GM21786 (cell line): Measurements from ENCODE around the gene SYDE1.

ENCODE experiments used
- ATAC-seq: cut with Tn5 transposase; IDR thresholded peaks from one replicate; pipeline ENCODE4 v1.9.1; 2021; ENCODE audit not compliant: unreplicated experiment

Gene SYDE1

DNA sequence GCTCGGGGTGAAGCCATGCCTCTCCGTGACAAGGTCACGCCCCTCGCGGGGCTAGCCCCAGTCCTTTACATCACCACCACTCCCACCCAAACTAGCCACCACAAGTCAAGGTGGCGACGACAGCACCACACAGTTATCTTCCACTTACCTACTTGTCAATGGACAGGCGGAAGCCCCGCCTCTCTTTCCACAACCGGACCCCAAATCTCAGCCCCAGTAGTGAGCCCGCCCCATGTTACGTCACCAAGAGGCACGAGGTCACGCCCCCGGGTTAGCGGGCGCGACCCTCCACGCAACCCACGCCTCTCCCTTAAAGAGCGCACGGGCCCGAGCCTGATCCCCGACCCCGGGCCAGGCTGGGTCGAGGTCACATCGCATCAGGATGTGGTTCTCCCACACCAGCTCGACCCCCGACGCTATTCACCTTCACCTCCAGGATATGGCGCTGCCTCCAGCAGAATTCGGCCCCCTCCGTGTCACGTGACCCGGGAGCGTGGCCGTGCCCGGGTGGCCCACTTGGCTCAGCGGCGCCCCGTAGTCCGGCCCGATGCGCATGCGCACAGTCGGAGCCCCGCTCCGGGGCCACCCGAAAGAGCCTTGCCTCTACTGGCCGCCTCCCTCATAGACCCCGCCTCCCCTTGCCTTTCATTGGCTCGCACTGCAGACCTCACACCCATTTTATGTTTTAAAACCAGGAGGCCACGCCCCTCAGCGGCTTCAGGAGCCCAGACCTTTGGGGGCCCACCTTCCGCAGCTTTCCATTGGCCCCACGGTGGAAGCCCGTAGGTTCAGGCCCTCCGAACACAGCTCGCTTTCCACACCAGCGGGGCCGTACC lies 18.2 kb downstream of the SYDE1 start:
- ATAC-seq, result peak; percentile 82

DNA sequence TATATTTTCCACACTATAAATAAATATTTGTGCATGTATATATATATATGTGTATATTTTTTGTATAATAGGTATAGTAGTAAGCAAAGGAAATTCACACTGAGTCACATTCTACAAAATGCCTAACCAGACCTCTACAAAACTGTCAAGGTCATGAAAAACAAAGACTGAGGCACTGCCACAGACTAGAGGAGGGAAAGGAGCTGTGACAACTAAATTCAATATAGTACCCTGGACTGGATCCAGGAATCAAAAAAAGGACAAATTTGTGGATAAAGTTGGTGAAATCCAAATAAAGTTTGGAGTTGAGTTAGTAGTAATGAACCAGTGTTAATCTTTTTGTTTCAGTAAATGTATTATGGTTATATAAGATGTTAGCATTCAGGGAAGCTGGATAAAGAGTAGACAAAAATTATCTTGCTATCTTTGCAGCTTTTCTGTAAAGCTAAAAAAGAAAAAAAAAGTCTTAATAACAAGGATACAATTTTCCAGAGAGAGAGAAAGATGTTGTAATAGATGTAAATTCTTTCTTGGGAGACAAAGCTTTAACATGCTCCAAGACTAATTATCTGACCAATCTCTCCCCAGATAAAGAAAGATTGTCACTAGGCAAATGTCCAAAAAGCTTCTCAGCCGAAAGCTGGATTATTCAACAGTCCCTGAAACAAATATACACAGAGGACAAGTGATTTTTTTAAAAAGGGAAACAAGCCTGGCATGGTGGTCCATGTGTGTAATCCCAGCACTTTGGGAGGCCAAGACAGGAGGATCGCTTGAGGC lies 19.1 kb downstream of the SYDE1 start:
- no peak for ATAC-seq

DNA sequence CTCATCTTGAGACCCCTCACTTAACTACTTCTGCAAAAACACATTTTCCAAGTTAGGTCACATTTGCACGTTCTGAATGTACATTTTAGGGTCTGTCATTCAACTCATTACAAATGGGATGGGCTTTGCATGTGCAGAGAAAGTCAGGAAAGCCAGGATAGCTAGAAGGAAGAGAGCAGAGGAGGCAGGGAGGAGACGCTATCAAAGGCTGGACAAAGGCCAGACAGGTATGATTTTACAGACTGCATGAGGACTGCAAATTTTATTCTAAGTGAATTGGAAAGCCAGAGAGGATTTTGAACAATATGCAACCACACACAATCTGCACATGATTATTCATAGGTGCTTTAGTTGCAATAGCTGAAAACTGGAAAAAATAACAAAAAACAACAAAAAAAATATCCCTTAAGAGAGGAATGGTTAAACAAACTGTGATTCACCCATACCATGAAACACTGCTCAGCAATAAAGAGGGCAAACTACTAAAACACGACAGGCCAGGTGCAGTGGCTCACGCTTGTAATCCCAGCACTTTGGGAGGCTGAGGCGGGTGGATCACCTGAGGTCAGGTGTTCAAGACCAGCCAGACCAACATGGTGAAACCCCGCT lies 21.1 kb downstream of the SYDE1 start:
- ATAC-seq, result no peak

DNA sequence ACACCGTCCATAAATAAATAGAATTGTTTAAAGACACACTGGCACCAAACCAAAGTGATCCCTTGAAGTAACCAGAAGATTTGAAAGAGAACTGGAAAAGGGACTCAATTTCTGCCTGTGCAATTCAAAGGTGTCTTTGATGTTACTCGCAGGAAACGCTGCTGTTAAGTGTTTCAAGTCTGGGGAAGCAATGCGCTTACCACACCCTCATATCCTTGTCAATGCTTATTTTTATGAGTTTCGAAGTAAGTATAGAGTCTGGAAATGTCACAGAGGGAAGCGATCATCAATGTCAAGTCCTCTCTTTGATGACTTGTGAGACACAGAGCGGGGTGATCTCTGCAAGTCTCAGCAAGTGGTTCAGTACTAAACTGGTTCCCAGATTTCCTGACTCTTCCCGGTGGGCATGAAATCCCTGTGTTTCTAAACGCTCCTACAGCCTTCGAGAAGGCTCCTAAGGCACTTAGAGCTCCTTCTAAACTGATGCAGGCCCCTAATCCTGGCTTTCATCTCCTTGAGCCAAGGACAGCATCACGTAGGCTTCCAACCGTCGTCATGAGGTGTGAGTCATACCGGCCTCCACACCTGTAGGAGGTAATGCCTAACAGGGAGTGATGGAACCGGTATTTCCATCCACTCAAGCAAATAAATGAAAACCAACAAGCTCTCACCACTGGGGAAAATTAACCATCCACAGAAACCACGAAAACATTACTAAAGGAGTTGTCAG lies 22.8 kb downstream of the SYDE1 start:
- no peak for ATAC-seq

DNA sequence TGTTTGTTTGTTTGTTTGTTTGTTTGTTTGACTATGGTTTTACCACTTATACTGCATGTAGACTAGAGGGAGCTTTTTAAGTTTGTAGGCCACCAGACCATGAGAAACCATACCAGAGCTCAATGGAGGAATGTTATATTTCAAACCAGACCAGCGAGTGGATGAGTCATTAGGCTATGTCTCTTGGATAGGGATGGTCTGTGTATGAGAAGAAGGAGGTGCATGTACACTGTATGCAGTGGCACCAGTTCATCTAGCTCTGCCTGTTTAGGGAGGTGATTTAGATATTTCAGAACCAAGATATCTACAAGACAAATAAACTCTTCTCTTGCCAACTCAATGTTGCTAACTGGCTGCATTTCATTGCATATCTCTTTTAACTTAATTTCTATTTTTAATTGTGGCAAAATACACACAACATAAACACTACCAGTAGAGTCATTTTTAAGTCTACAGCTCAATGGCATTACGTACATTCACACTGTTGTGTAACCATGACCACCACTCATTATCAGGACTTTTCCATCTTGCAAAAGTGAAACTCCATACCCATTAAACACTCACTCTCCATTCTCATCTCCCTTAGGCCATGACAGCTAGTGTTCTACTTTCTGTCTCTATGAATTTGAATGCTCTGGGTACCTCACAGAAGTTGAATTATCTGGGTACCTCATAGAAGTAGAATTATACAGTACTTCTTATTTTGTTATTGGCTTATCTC lies 29.2 kb downstream of the SYDE1 start:
- ATAC-seq, result no peak

DNA sequence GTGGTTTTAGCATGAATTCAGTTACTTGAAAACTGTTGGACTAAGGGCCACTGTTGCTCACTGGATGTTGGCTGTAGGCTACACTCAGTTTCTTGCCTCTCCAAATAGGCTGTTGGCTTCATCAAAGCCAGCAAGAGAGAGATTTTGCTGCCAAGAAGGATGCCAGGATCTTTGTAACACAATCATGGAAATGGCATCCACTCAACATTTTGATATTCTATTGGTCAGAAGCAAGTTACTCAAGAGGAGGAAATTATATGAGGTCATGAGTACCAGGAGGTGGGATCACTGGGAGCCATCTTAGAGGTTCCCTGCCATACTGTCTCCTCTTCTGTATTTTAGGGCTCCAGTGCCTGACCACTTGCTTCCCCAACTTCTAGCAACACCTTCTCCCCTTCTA lies 30.6 kb downstream of the SYDE1 start:
- no peak for ATAC-seq

DNA sequence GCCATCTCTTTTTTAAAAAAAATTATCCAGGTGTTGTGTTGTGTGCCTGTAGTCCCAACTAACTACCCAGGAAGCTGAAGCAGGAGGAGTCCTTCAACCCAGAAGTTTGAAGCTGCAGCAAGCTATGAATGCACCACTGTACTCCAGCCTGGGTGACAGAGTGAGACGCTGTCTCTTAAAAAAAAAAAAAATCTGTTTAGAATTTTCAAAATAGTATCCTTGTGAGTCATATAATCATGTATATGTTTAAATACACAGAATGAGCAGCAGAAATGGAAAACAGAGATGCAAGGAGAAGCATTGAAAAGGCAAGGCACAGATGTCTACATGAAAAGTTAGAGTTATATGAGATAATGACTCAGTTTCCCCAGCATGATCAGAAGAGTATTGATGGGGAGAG lies 31.2 kb downstream of the SYDE1 start:
- ATAC-seq, result no peak

DNA sequence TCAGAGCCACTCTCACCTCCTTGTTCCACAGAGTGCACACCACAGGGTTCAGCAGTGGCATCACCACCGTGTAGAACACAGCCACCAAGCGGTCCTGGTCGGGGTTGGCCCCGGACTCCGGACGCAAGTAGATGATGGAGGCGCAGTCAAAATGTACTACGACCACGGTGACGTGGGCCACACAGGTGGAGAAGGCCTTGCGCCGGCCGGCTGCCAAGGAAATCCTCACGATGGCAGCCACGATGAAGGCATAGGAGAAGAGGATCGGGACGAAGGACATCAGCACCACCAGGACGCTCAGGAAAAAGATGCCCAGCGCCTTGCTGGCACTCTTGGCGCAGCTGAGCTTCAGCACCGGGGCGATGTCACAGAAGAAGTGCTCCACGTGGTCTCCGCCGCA lies 33.9 kb downstream of the SYDE1 start:
- ATAC-seq, result no peak

DNA sequence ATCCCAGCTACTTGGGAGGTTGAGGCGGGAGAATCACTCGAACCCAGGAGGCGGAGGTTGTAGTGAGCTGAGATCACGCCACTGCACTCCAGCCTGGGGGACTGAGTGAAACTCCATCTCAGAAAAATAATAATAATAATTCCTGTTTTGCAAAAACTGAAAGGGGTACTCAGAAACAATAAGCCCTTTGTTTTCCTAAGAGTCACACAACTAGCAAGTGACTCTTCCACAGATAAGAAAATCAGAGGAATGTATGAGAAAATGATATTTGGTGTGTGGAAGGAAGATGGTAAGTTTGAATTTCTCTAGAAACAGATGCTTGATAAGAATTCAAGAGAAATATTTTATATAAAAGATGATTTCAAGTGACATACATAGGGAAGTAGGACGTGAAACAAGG lies 35.1 kb downstream of the SYDE1 start:
- ATAC-seq, result no peak

DNA sequence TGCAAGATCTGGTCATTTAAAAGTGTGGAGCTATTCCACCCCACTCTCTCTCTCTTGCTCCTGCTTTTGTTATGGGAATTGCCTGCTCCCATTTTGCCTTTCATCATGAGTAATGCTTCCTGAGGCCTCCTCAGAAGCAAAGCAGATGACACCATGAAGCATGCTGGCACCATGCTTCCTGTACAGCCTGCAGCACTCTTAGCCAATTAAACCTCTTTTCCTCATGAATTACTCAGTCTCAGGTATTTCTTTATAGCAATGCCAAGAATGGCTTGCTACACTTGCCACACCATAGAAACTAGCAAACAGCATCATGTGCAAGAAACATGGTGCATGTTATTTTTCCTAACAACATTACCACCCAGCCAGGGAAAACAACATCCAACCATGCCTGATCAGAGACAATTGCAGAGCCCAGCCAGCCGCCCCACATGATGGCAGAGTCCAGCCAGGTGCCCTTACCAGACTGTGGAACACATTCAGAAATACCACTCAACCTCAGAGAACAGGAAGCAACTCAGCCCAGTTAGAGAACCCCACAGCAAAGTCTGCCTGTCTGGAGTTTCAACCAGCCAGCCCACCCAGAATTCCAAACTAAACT lies 36.9 kb downstream of the SYDE1 start:
- ATAC-seq, result no peak

DNA sequence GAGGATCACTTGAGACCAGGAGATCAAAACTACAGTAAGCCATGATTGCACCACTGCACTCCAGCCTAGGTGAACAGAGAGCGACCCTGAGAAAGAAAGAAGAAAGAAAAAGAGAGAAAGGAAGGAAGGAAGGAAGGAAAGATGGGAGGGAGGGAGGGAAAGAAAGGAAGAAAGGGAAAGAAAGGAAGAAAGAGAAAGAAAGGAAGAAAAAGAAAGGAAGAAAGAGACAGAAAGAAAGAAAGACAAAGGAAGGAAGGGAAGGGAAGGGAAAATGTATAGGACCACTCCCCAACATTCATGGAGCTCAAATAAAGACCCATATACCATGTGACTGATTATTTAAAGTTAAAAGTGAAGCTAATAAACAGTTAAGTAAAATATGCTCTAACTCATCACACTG lies 39.9 kb downstream of the SYDE1 start:
- ATAC-seq, result no peak

DNA sequence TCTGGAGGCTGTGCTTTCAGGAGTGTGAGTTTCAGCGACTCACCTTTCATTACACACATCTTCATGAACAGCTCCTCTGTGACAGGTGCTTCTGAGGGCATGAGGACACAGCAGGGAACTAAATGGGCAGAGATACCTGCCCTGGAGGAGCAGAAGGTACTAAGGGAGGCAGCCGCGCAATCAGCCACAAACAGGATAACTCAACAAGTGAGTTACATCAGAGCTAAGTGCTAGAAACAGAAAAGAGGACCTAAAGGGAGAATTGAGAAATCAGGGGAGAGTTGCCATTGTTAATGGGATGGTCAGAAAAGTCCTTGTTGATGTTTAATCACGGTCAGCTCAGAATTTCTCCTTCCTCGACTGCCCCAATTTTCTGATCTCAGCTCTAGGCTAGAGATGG lies 42.5 kb downstream of the SYDE1 start:
- no peak for ATAC-seq

DNA sequence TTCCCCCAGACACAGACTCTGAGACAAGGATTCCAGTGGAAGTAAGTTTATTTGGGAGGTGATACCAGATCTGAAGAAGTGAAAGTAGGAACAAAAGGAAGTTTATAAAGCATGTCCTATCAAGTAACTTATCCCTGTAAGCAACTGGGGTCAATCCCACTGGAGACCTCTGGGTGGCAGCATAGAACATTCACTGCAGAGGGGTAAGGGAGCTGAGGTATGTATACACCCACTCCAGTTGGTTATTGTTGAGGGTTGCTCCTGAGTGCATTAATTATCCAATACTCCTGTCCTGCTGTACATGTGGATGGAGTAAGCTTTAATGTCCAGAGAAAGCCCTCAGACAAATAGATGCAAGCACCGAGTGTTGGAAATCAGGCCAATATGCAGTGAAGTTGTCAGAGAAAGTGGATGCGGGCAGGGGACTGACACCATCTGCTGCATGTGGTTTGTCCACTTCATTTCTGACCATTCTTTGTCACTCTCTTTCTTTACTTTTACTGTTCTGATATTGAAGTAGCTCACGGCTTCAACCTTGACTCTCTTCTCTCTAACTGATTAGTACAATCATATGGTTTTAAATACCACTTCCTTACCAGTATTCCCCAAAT lies 46.9 kb downstream of the SYDE1 start:
- no peak for ATAC-seq

DNA sequence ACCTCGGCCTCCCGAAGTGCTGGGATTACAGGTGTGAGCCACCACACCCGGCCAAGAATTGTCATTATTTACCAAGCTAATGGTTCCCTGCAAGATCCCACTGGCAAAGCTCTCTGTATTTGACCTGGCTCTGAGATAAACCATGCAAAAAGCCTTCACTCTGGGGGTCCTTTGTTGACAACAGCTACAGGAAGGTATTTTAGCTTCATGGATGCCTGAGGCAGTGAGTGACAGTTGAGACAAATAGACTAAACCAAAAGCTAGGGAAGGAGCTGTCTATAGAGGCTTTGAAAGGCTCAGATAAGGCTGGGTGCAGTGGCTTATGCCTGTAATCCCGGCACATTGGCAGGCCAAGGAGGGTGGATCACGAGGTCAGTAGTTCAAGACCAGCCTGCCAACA lies 48.1 kb downstream of the SYDE1 start:
- no peak for ATAC-seq

DNA sequence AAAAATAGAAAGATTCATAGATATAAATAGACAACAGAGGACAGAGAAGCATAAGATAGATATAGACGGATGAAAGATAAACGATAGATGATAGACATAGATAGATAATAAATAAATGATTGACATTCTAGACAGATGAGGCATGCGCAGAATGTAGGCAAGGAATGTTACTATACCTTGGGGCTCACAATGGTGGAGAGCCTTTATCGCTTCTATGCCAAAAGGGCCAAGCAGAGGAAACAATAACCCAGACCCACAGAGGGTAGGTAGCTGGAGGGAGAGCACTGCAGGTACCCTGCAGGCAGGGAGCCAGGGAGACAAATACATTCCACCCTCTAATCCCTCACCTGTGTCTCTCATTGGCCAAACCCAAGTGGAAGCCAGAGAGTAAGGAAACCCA lies 49.2 kb downstream of the SYDE1 start:
- no peak for ATAC-seq

DNA sequence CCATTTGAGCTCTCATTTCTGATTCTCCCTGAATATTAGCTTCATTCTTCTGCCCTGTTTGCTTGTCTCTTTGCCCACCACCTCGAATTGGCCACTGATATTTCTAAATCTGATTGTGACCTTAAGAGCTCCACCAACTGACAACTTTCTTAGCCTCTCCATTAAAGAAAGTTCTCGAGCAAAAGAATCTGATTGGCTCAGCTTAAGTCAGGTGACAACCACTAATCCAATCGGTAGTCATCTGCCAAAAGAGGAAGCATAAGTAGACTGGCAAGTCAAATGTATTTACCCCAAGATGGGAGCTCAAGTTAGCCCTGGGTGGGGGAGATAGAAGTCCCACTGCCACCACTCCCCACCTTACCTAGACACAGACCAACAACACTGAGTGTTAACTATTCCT lies 52.0 kb downstream of the SYDE1 start:
- ATAC-seq, result no peak

DNA sequence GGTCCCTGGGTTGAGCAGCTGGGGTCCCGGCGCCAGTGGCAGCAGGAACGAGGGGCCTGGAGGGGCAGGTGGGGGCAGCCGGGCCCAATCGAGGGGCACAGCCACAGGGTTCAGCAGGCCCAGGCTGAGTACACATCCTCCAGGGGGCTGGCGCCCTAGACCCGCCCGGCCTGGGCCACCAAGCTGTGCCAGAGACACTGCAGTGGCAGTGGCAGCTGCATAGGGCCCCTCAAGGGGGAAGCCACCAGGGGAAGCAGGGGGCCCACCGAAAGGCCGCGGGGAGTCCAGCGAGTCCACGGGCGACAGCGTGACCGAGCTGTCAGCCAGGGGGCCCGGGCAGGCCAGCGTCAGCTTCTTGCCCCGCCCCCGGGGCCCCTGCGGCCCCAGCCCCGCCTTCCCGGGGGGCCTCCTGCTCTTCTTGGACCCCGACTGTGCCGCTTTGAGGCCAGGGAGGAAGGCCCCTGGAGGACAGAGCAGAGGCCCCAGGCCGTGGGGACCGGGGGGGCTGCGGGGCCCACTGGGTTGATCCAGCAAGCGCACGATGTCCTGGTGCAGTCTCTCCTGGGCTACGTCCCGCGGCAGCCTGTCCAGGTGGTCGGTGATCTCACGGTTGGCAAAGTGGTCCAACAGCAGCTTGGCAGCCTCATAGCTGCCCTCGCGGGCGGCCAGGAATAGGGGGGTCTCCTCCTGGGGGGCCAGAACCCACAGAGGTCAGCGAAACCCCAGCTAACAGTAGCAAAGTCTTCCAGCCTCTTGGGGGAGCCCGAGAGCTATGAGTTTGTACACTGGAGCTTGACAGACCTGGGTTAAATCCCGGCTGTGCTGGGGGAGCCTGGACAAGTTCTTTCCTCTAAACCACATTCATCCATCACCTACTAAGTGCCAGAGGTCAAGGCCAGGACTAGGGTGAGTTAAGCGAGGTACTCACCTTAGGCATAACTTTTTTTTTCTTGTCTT lies 54.1 kb downstream of the SYDE1 start:
- ATAC-seq, result no peak
